H1 (cell line): ENCODE data around the gene TELO2. TPM values are rescaled to one million over a fixed set of nuclear protein-coding genes. Genes with fewer than 3 reads are reported as not detected.

Experiments
- CTCF ChIA-PET: fragments of 300-600 bp; sonication (Branson Sonifier 250); formaldehyde crosslinking; loops from one replicate; lab custom pipeline; 2021; ENCODE audit not compliant: partially characterized antibody; lab: Charles Lee
- POLR2A ChIA-PET: fragments of 300-600 bp; sonication (Branson Sonifier 250); formaldehyde crosslinking; loops from one replicate; lab custom pipeline; 2021; ENCODE audit warnings: inconsistent platforms; ENCODE audit not compliant: partially characterized antibody; lab: Charles Lee
- DNase-seq, 2 experiments: peaks; one replicate each; pipeline versions ENCODE4 v3.0.0 to v3.0.0-alpha.2; 2010 to 2022; ENCODE audit warnings: low spot score in 2 of 2, low read depth in 1 of 2, mixed read lengths in 1 of 2
- FAIRE-seq: peaks from 2 replicates; lab custom pipeline; 2011; peaks lifted over from hg19 to GRCh38; lab: Jason Lieb, UNC
- H2AFZ ChIP-seq: 2 replicates; pipeline ENCODE4 v1.8.1; 2012; ENCODE audit warnings: low read length, inconsistent platforms
- H2AK5ac ChIP-seq: 2 replicates; pipeline ENCODE4 v1.6.1; 2013; ENCODE audit warnings: low read depth, low read length
- H2BK120ac ChIP-seq: replicated peaks from 2 replicates; pipeline ENCODE3; 2013; ENCODE audit warnings: low read depth, low read length, inconsistent platforms
- H2BK12ac ChIP-seq: 2 replicates; pipeline ENCODE4 v1.6.1; 2013; ENCODE audit warnings: low read depth, low read length
- H2BK15ac ChIP-seq: 2 replicates; pipeline ENCODE4 v1.6.1; 2013; ENCODE audit warnings: low read length
- H2BK20ac ChIP-seq: 2 replicates; pipeline ENCODE4 v1.6.1; 2013; ENCODE audit warnings: low read length
- H2BK5ac ChIP-seq: 2 replicates; pipeline ENCODE4 v1.6.1; 2013; ENCODE audit warnings: low read depth, low read length
- H3K14ac ChIP-seq: 2 replicates; pipeline ENCODE4 v1.6.1; 2013; ENCODE audit warnings: inconsistent platforms; ENCODE audit not compliant: insufficient read length
- H3K18ac ChIP-seq: 2 replicates; pipeline ENCODE4 v1.6.1; 2013; ENCODE audit warnings: low read length; ENCODE audit errors: extremely low read depth
- H3K23ac ChIP-seq: 2 replicates; pipeline ENCODE4 v1.6.1; 2013; ENCODE audit warnings: inconsistent platforms; ENCODE audit not compliant: insufficient read length
- H3K23me2 ChIP-seq: 2 replicates; pipeline ENCODE4 v1.6.1; 2013; ENCODE audit warnings: low read depth, low read length
- H3K27ac ChIP-seq: 2 replicates; pipeline ENCODE4 v1.6.1; 2011; ENCODE audit warnings: low read depth, low read length, inconsistent platforms
- H3K27me3 ChIP-seq, 4 experiments: replicated peaks in 1 of 4; 1 replicate in 1 of 4; 2 replicates in 3 of 4; pipeline versions ENCODE4 v1.6.1 to v1.8.1; 2011 to 2013; ENCODE audit warnings: low read length in 3 of 4, mild to moderate bottlenecking in 3 of 4, inconsistent platforms in 2 of 4, mixed read lengths in 2 of 4, moderate library complexity in 1 of 4; ENCODE audit not compliant: control insufficient read depth in 3 of 4, insufficient read depth in 3 of 4; ENCODE audit errors: extremely low read depth in 1 of 4
- H3K36me3 ChIP-seq, 4 experiments: 2 replicates each; pipeline versions ENCODE4 v1.6.1 to v1.8.1; 2011 to 2013; ENCODE audit warnings: mild to moderate bottlenecking in 4 of 4, low read length in 3 of 4, moderate library complexity in 2 of 4, control low read depth in 1 of 4, inconsistent platforms in 1 of 4; ENCODE audit not compliant: insufficient read depth in 4 of 4, control insufficient read depth in 2 of 4
- H3K4ac ChIP-seq: replicated peaks from 2 replicates; pipeline ENCODE3; 2013; ENCODE audit warnings: low read length, low read depth, mixed read lengths, inconsistent platforms; ENCODE audit not compliant: insufficient read length
- H3K4me1 ChIP-seq, 4 experiments: replicated peaks in 1 of 4; 1 replicate in 1 of 4; 2 replicates in 3 of 4; pipeline versions ENCODE4 v1.6.1 to v1.8.1; 2011 to 2013; ENCODE audit warnings: low read length in 3 of 4, inconsistent platforms in 2 of 4, mixed read lengths in 1 of 4; ENCODE audit not compliant: insufficient read depth in 4 of 4, control insufficient read depth in 3 of 4
- H3K4me2 ChIP-seq, 2 experiments: 2 replicates each; pipeline versions ENCODE4 v1.6.1 to v1.8.1; 2011 to 2013; ENCODE audit warnings: low read depth in 2 of 2, low read length in 2 of 2, control low read depth in 1 of 2, inconsistent platforms in 1 of 2, mild to moderate bottlenecking in 1 of 2; ENCODE audit not compliant: insufficient read depth in 1 of 2
- H3K4me3 ChIP-seq, 4 experiments: fragments of 200-600, 300-600 bp in 1 of 4; sonication (generic), shearing (Covaris generic), sonication (Bioruptor Twin) in 1 of 4; 2 replicates each; pipeline versions ENCODE4 v1.5.1 to v1.8.1; 2011 to 2016; ENCODE audit warnings: low read length in 4 of 4, low read depth in 3 of 4, control low read depth in 2 of 4, inconsistent platforms in 2 of 4, mild to moderate bottlenecking in 2 of 4, mixed read lengths in 1 of 4, moderate library complexity in 1 of 4; ENCODE audit not compliant: insufficient read depth in 2 of 4; ENCODE audit errors: extremely low read depth in 1 of 4
- H3K56ac ChIP-seq: replicated peaks from 2 replicates; pipeline ENCODE3; 2013; ENCODE audit warnings: low read depth, mild to moderate bottlenecking, mixed read lengths, low read length, inconsistent platforms; ENCODE audit not compliant: insufficient read length
- H3K79me1 ChIP-seq: 2 replicates; pipeline ENCODE4 v1.6.1; 2013; ENCODE audit warnings: low read depth, low read length, control low read depth
- H3K79me2 ChIP-seq, 2 experiments: 2 replicates each; pipeline versions ENCODE4 v1.6.1 to v1.8.1; 2012 to 2013; ENCODE audit warnings: low read length in 2 of 2, mild to moderate bottlenecking in 2 of 2, inconsistent platforms in 1 of 2; ENCODE audit not compliant: insufficient read depth in 2 of 2, control insufficient read depth in 1 of 2
- H3K9ac ChIP-seq, 4 experiments: replicated peaks in 1 of 4; 1 replicate in 1 of 4; 2 replicates in 3 of 4; pipeline versions ENCODE4 v1.6.1 to v1.8.1; 2011 to 2013; ENCODE audit warnings: low read depth in 3 of 4, low read length in 3 of 4, control low read depth in 2 of 4, mild to moderate bottlenecking in 2 of 4, moderate library complexity in 2 of 4, inconsistent platforms in 1 of 4; ENCODE audit errors: extremely low read depth in 1 of 4
- H3K9me3 ChIP-seq, 2 experiments: 2 replicates each; pipeline versions ENCODE4 v1.6.1 to v1.8.1; 2012 to 2013; ENCODE audit warnings: mild to moderate bottlenecking in 2 of 2, moderate library complexity in 2 of 2, control low read depth in 1 of 2, inconsistent platforms in 1 of 2, low read depth in 1 of 2, low read length in 1 of 2, mixed read lengths in 1 of 2; ENCODE audit not compliant: insufficient read depth in 2 of 2
- H4K20me1 ChIP-seq, 2 experiments: replicated peaks in 1 of 2; 2 replicates each; pipeline versions ENCODE3 to v1.8.1; 2011 to 2013; ENCODE audit warnings: inconsistent platforms in 2 of 2, low read length in 2 of 2, mild to moderate bottlenecking in 1 of 2; ENCODE audit not compliant: insufficient read depth in 2 of 2, control insufficient read depth in 1 of 2
- H4K5ac ChIP-seq: 2 replicates; pipeline ENCODE4 v1.6.1; 2013; ENCODE audit warnings: low read length, low read depth, mixed read lengths, inconsistent platforms; ENCODE audit not compliant: insufficient read length
- H4K8ac ChIP-seq: 2 replicates; pipeline ENCODE4 v1.8.0; 2013; ENCODE audit warnings: mild to moderate bottlenecking, moderate library complexity, low read length, inconsistent platforms; ENCODE audit not compliant: insufficient read depth; ENCODE audit errors: extremely low read depth
- H4K91ac ChIP-seq: replicated peaks from 2 replicates; pipeline ENCODE3; 2013; ENCODE audit warnings: low read length, mixed read lengths, inconsistent platforms; ENCODE audit not compliant: insufficient read length
- CBX5 ChIP-seq: fragments of 300-800, 300-1000 bp; sonication (generic); IDR thresholded peaks from 2 replicates; pipeline ENCODE4 v1.7.1; 2016; ENCODE audit warnings: antibody characterized with exemption, low read length, low read depth
- CEBPB ChIP-seq: IDR thresholded peaks from 2 replicates; pipeline ENCODE4 v1.6.1; 2012; ENCODE audit warnings: low read depth, low read length
- CHD2 ChIP-seq: IDR thresholded peaks from 2 replicates; pipeline ENCODE4 v1.6.1; 2012; ENCODE audit warnings: low read length, improper control_type of control experiment
- CREB1 ChIP-seq: IDR thresholded peaks from 2 replicates; pipeline ENCODE4 v1.6.1; 2012; ENCODE audit warnings: inconsistent platforms
- EZH2 ChIP-seq: fragments of 200-600 bp; sonication (generic); IDR thresholded peaks from 2 replicates; pipeline ENCODE4 v1.7.1; 2012; ENCODE audit warnings: low read depth, mild to moderate bottlenecking, moderate library complexity, low read length, inconsistent platforms; ENCODE audit not compliant: severe bottlenecking
- SIN3A ChIP-seq, 2 experiments: IDR thresholded peaks in 1 of 2; conservative IDR thresholded peaks in 1 of 2; 2 replicates each; pipeline ENCODE4 v1.6.1; 2011 to 2012; ENCODE audit warnings: low read length in 2 of 2, improper control_type of control experiment in 1 of 2, low read depth in 1 of 2, mild to moderate bottlenecking in 1 of 2
- SP1 ChIP-seq: IDR thresholded peaks from 2 replicates; pipeline ENCODE4 v1.6.1; 2011; ENCODE audit warnings: low read depth, low read length
- SP2 ChIP-seq: IDR thresholded peaks from 2 replicates; pipeline ENCODE4 v1.6.1; 2012; ENCODE audit warnings: mild to moderate bottlenecking, low read length, inconsistent platforms
- TBP ChIP-seq: IDR thresholded peaks from 2 replicates; pipeline ENCODE4 v1.6.1; 2011; ENCODE audit warnings: low read depth, low read length, improper control_type of control experiment
- TCF12 ChIP-seq: IDR thresholded peaks from 2 replicates; pipeline ENCODE4 v1.6.1; 2011; ENCODE audit warnings: low read depth, mild to moderate bottlenecking, low read length
- TEAD4 ChIP-seq: IDR thresholded peaks from 2 replicates; pipeline ENCODE4 v1.6.1; 2012; ENCODE audit warnings: low read depth, low read length, inconsistent platforms, mixed read lengths
- ZNF274 ChIP-seq: IDR thresholded peaks from 2 replicates; pipeline ENCODE4 v1.7.0; 2012; ENCODE audit warnings: low read length, borderline replicate concordance; ENCODE audit errors: extremely low read depth
- WGBS, 2 experiments: shearing (Covaris generic) in 1 of 2; methylation state at CpG; one replicate each; pipeline versions ENCODE4 v1.1.6 to v1.1.7; 2013 to 2015; ENCODE audit warnings: low lambda C conversion rate in 2 of 2, mixed read lengths in 2 of 2, inconsistent platforms in 1 of 2, low coverage in 1 of 2, missing lambda C conversion rate in 1 of 2; ENCODE audit not compliant: insufficient replicate concordance in 2 of 2, insufficient coverage in 1 of 2, insufficient read length in 1 of 2; ENCODE audit errors: extremely low coverage in 1 of 2, missing lambda C conversion rate in 1 of 2; 5-methylcytosine and 5-hydroxymethylcytosine counted together
- polyA plus RNA-seq, 7 experiments: library from polyadenylated mRNA; depleted of rRNA in 3 of 7; stranded (reverse) in 5 of 7; unstranded in 2 of 7; fragments of >200 nt in 5 of 7; fragments of 200-250 nt in 2 of 7; gene quantifications; 1 replicate in 5 of 7; 2 replicates in 1 of 7; 4 replicates in 1 of 7; pipeline versions ENCODE4 v1.2.1 to v1.2.3, GENCODE V29; 2011 to 2013; ENCODE audit warnings: missing spikeins in 2 of 7, mixed read lengths in 2 of 7
- total RNA-seq: library from RNA; stranded (reverse); fragmentation: NEBNext Ultra II Directional; extraction: Animal tissue kit (Norgen Biotek cat#: 25700); gene quantifications from 2 replicates; pipeline ENCODE4 v1.2.1, GENCODE V29; 2021

The TELO2 gene
- total and polyA plus RNA-seq, 2 of the 8 experiments (the other 6 are each of a cell fraction or from before 2014, with no cell fraction given), result 39.3 to 64.8 TPM

- Histone ChIP-seq H3K4me3 (peak within 1 kb of the TSS; percentile 48 to 72 (median 60)), H3K23me2 (peaks cover 8% of the 10 kb centered on the region), H3K23ac (no peak within 1 kb of the TSS), H4K8ac (peak within 1 kb of the TSS; percentile 98), H3K4me1 (peaks cover 0 to 7% (median under 1%) of the 10 kb centered on the region in 4 experiments; a peak in 3 of 7 replicates), H2BK5ac (peak within 1 kb of the TSS; percentile 35; the same call in 1 of the 2 replicates), H3K36me3 (no peaks in the 10 kb centered on the region), H3K27me3 (peaks cover 0 to 5% (median 0%) of the 10 kb centered on the region in 4 experiments; a peak in 2 of 7 replicates), H2BK12ac (no peak within 1 kb of the TSS), H4K20me1 (peaks cover 4 to 5% of the 10 kb centered on the region in 2 experiments), H3K18ac (peak within 1 kb of the TSS; percentile 51), H3K56ac (no peak within 1 kb of the TSS), H3K27ac (peak within 1 kb of the TSS; percentile 60; the same call in 1 of the 2 replicates), H4K91ac (peak within 1 kb of the TSS; percentile 65), H2AFZ (no peak within 1 kb of the TSS; the same call in 1 of the 2 replicates), H3K4ac (no peak within 1 kb of the TSS), H3K9ac (peak within 1 kb of the TSS; percentile 62 to 91 (median 77)), H2BK20ac (no peak within 1 kb of the TSS), H3K9me3 (peaks cover 5 to 8% of the 10 kb centered on the region in 2 experiments; a peak in 2 of 4 replicates), H2AK5ac (peak within 1 kb of the TSS; percentile 71; the same call in 1 of the 2 replicates), H4K5ac (peak within 1 kb of the TSS; percentile 47), H3K14ac (no peak within 1 kb of the TSS), H3K79me1 (peaks cover 19% of the 10 kb centered on the region), H2BK15ac (no peak within 1 kb of the TSS), H3K4me2 (peak within 1 kb of the TSS; percentile 90 to 97), H2BK120ac (peak within 1 kb of the TSS; percentile 38), H3K79me2 (peaks cover 4 to 40% of the 10 kb centered on the region in 2 experiments)
- DNase-seq (peak; percentile 25 to 93), FAIRE-seq (no peak)
- 7% methylated on average over 53 of the region's 99 CpGs; no CpG with 5 or more reads in 1 of the 2 experiments for WGBS, 2 experiments
- ChIA-PET CTCF (interaction anchor here (0.7 to 1.4 kb wide), 2 partner anchors 19 to 92 kb away, joined by 3 to 4 read pairs; no protein-coding TSS in a partner anchor), POLR2A (interaction anchor here (1.1 to 1.3 kb wide), 2 partner anchors 10 to 50 kb away, joined by 3 read pairs; no protein-coding TSS in a partner anchor)
- TF ChIP-seq TCF12 (peak; percentile 53; the same call in 1 of the 2 replicates), CHD2 (no peak), EZH2 (no peak), CREB1 (peak; percentile 70), CEBPB (no peak), ZNF274 (no peak), SP1 (no peak), TBP (peak; percentile 67; the same call in 1 of the 2 replicates), CBX5 (no peak), TEAD4 (no peak), SP2 (no peak), SIN3A (conservative IDR thresholded peaks at IDR 0.05 in 1 of 2, IDR thresholded peaks at IDR 0.05 in 1 of 2; ENCODE audit: low read depth in 1 of 2, low read length in 2 of 2) (peak; percentile 81; a peak in 2 of 4 replicates)
Measured at GRCh38 chr16:1474796-1475551, 18.2 kb upstream of the TELO2 start, which contains the start of gene CLCN7. Gene CLCN7, minus strand, starts transcription at chr16:1475028. Its CDS starts 54 bp downstream, at chr16:1474974.
